K562 (cell line): ENCODE results near the gene ZNF687. TPM values are rescaled to one million over a fixed set of nuclear protein-coding genes. Genes with fewer than 3 reads are reported as not detected.

Experiments used
- ATAC-seq: fragments of 200-7000 bp; cut with Tn5 transposase; 3 replicates; pipeline ENCODE4 v1.9.1; 2020; ENCODE audit warnings: moderate library complexity
- BruUV-seq: library from RNA; stranded (reverse); fragments of 400-500 nt; replicated peaks from 2 replicates; lab custom pipeline; 2021; lab: Mats Ljungman, UMichigan
- CTCF ChIA-PET: fragments of 300-600 bp; formaldehyde crosslinking; extraction: SDS; loops from one replicate; lab custom pipeline; 2021; ENCODE audit warnings: low intra/inter-chr PET ratio; lab: Yijun Ruan, JAX
- POLR2A ChIA-PET: fragments of 300-600, 350-650 bp; sonication (Branson Sonifier 250); formaldehyde crosslinking; extraction: SDS; loops from one replicate; lab custom pipeline; 2021; ENCODE audit warnings: antibody characterized with exemption, inconsistent platforms; lab: Yijun Ruan, JAX
- DNase-seq, 4 experiments: peaks; one replicate each; pipeline versions ENCODE4 v3.0.0 to v3.0.0-alpha.2; 2011 to 2018; ENCODE audit warnings: low spot score in 3 of 4, mixed read lengths in 3 of 4; ENCODE audit errors: extremely low read depth in 1 of 4
- FAIRE-seq: peaks from 2 replicates; lab custom pipeline; 2011; peaks lifted over from hg19 to GRCh38; lab: Jason Lieb, UNC
- H2AFZ ChIP-seq: 2 replicates; pipeline ENCODE4 v1.6.0; 2011; ENCODE audit warnings: low read depth, low read length, control low read depth, inconsistent platforms
- H3K27ac ChIP-seq: fragments of 200-600 bp; 3 replicates; pipeline ENCODE4 v1.8.0; 2011; ENCODE audit warnings: low read depth, mild to moderate bottlenecking, control low read depth, inconsistent platforms, low read length, moderate library complexity, mixed read lengths; ENCODE audit errors: extremely low read depth
- H3K27me3 ChIP-seq, 2 experiments: fragments of 300-600 bp in 1 of 2; 2 replicates in 1 of 2; 3 replicates in 1 of 2; pipeline versions ENCODE4 v1.6.0 to v1.8.0; 2011; ENCODE audit warnings: inconsistent platforms in 2 of 2, low read length in 2 of 2, mild to moderate bottlenecking in 1 of 2, mixed read lengths in 1 of 2, moderate library complexity in 1 of 2; ENCODE audit not compliant: control insufficient read depth in 2 of 2, insufficient read depth in 2 of 2
- H3K36me3 ChIP-seq: fragments of 300-600 bp; 3 replicates; pipeline ENCODE4 v1.8.0; 2011; ENCODE audit warnings: mild to moderate bottlenecking, low read length, inconsistent platforms; ENCODE audit not compliant: control insufficient read depth, insufficient read depth
- H3K4me1 ChIP-seq, 2 experiments: fragments of 200-600 bp in 1 of 2; replicated peaks in 1 of 2; 2 replicates in 1 of 2; 3 replicates in 1 of 2; pipeline versions ENCODE4 v1.5.1 to v1.8.0; 2011; ENCODE audit warnings: inconsistent platforms in 2 of 2, low read length in 2 of 2, mild to moderate bottlenecking in 1 of 2, mixed read lengths in 1 of 2, moderate library complexity in 1 of 2; ENCODE audit not compliant: control insufficient read depth in 2 of 2, insufficient read depth in 2 of 2
- H3K4me2 ChIP-seq: 2 replicates; pipeline ENCODE4 v1.6.1; 2011; ENCODE audit warnings: low read length, control low read depth, inconsistent platforms, mixed read lengths; ENCODE audit not compliant: insufficient read depth
- H3K4me3 ChIP-seq: fragments of 200-600 bp; sonication (generic), shearing (Covaris generic); 2 replicates; pipeline ENCODE4 v1.5.1; 2016; ENCODE audit warnings: control low read depth, inconsistent platforms
- H3K79me2 ChIP-seq: fragments of 200-600 bp; 3 replicates; pipeline ENCODE4 v1.8.0; 2011; ENCODE audit warnings: low read length, inconsistent platforms; ENCODE audit not compliant: control insufficient read depth, insufficient read depth
- H3K9ac ChIP-seq, 2 experiments: 2 replicates each; pipeline versions ENCODE4 v1.6.0 to v1.6.1; 2011; ENCODE audit warnings: low read depth in 2 of 2, low read length in 2 of 2, control low read depth in 1 of 2, inconsistent platforms in 1 of 2, mild to moderate bottlenecking in 1 of 2, mixed read lengths in 1 of 2; ENCODE audit not compliant: insufficient read depth in 1 of 2
- H3K9me1 ChIP-seq: one replicate; pipeline ENCODE4 v1.6.0; 2011; ENCODE audit warnings: inconsistent platforms, mild to moderate bottlenecking, low read length, moderate library complexity; ENCODE audit not compliant: control insufficient read depth, insufficient read depth
- H3K9me3 ChIP-seq: replicated peaks from 2 replicates; pipeline ENCODE4 v1.5.1; 2011; ENCODE audit warnings: low read depth, low read length, inconsistent platforms; ENCODE audit not compliant: control insufficient read depth, insufficient read depth
- H4K20me1 ChIP-seq: replicated peaks from 2 replicates; pipeline ENCODE4 v1.6.1; 2011; ENCODE audit warnings: low read length, inconsistent platforms, mixed read lengths; ENCODE audit not compliant: control insufficient read depth, insufficient read depth
- COPS2 ChIP-seq: fragments of 450-650 bp; conservative IDR thresholded peaks from 2 replicates; pipeline ENCODE4 v1.6.1; 2016; ENCODE audit warnings: mild to moderate bottlenecking, moderate library complexity
- FOSL1 ChIP-seq: fragments of 200-800 bp; sonication (Bioruptor generic); conservative IDR thresholded peaks from 2 replicates; pipeline ENCODE4 v1.6.1; 2016; ENCODE audit warnings: missing genetic modification characterization, missing compliant biosample characterization
- SRSF3 ChIP-seq: fragments of 200-400 bp; formaldehyde crosslinking; IDR thresholded peaks from 2 replicates; pipeline ENCODE4 v1.6.1; 2016; ENCODE audit warnings: mild to moderate bottlenecking, low read length, moderate library complexity; ENCODE audit not compliant: insufficient read depth
- ZFPM2 ChIP-seq: fragments of 250-450 bp; sonication (Bioruptor Pico); IDR thresholded peaks from 2 replicates; pipeline ENCODE4 v1.5.1; 2022; ENCODE audit warnings: mild to moderate bottlenecking
- ZNF263 ChIP-seq: sonication (generic); formaldehyde crosslinking; IDR thresholded peaks from 2 replicates; pipeline ENCODE4 v1.8.0; 2022; ENCODE audit warnings: mild to moderate bottlenecking, missing genetic modification reagents, borderline replicate concordance
- WGBS: fragments of 100-300 bp; shearing (Covaris generic); methylation state at CpG from one replicate; pipeline ENCODE4 v1.1.6; 2016; ENCODE audit warnings: low coverage, mixed read lengths; ENCODE audit not compliant: insufficient coverage; ENCODE audit errors: missing lambda C conversion rate; 5-methylcytosine and 5-hydroxymethylcytosine counted together
- in situ Hi-C: fragments of 300-500 bp; cut with MboI; formaldehyde crosslinking; loops from 4 replicates; pipeline ENCODE4 v1.15.0; 2018; ENCODE audit warnings: inconsistent platforms, mixed read lengths
- intact Hi-C: fragments of 100-400 bp; cut with micrococcal nuclease; formaldehyde crosslinking; loops from 2 replicates; pipeline ENCODE4 v1.14.2; 2022
- polyA plus RNA-seq, 8 experiments: library from polyadenylated mRNA; depleted of rRNA in 4 of 8; stranded (reverse) in 5 of 8; unstranded in 3 of 8; fragments of >200 nt; fragmentation: Nextera tagmentation in 2 of 8; fragmentation: Illumina TruSeq in 1 of 8; extraction: Ambion mirVana in 2 of 8; extraction: Trizol in 1 of 8; gene quantifications; 2 replicates each; pipeline versions ENCODE4 v1.2.1 to v1.2.3, GENCODE V29; 2011 to 2014; ENCODE audit warnings: inconsistent platforms in 1 of 8, missing spikeins in 1 of 8
- total RNA-seq, 7 experiments: library from RNA; depleted of rRNA in 6 of 7; stranded (reverse); fragments of >200 nt in 6 of 7; fragmentation: Illumina TruSeq in 2 of 7; extraction: Trizol in 2 of 7; gene quantifications; 2 replicates each; pipeline versions ENCODE4 v1.2.1 to v1.2.3, GENCODE V29; 2011 to 2021; ENCODE audit warnings: low replicate concordance in 1 of 7
- TF ChIP-seq, protein P1 (sequence below), 2 experiments: fragments of 450-650 bp in 1 of 2; sonication (generic) in 1 of 2; formaldehyde crosslinking in 1 of 2; IDR thresholded peaks in 1 of 2; conservative IDR thresholded peaks in 1 of 2; 2 replicates each; pipeline versions ENCODE4 v1.6.1 to v1.8.1; 2016 to 2023; ENCODE audit warnings: mild to moderate bottlenecking in 2 of 2, moderate library complexity in 2 of 2, inconsistent platforms in 1 of 2, missing genetic modification reagents in 1 of 2

Gene ZNF687
- total and polyA plus RNA-seq, 9 of the 15 experiments (the other 6 are each of a cell fraction or from before 2014, with no cell fraction given), result 0.13 to 26.4 (median 10.6) TPM

DNA sequence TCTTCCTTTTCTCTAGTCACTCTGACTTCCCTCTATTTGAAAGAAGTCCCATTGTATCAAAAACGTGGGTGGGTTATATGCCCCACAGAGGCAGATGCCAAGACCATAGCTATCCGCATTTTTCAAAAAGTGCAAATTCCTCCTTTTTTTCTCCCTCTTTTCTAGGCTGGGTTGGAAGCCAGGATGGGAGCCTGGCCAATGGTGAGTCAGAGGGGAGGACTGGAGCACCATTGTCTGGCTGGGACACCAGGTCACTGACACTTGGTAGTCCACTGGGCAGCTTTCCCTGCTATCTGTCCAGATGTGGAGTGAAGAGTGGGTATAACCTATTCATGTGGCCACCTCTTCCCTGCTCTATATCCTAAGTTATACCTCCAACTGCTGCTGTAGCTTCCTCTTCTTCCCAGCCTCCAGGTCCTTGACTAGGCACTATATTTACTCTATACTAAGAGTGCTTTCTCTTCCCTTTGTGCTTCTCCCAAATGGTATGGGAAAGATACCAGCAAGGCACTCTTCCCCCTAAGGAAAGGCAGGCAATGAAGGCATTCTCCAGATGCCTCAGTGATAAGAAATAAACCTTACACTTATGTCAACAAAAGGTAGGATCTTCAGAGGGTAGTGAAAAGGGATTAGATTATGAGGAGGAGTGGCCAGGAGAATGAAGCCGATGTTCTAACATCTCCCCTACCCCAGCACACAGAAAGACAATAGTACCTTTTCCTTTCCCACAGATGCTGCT, 32.2 kb downstream of the ZNF687 start:
- POLR2A ChIA-PET, result interaction anchor here (0.5 to 13.7 kb wide), 8 partner anchors 8 to 434 kb away, joined by 3 to 156 read pairs (median 3); partner anchors contain the start of gene PI4KB
- Histone ChIP-seq H3K4me2 (no peak overlapping the region), H3K36me3 (peaks cover 84% of the 10 kb centered on the region), H4K20me1 (peaks cover 7% of the 10 kb centered on the region; the same call in 1 of the 2 replicates)
- TF ChIP-seq SRSF3 (no peak), ZFPM2 (CRISPR knock-in tag) (no peak), ZNF263 (CRISPR knock-in tag) (peak; percentile 5; the same call in 1 of the 2 replicates), FOSL1 (peak; percentile 36; the same call in 1 of the 2 replicates), COPS2 (no peak)
- TF ChIP-seq, protein P1, sequence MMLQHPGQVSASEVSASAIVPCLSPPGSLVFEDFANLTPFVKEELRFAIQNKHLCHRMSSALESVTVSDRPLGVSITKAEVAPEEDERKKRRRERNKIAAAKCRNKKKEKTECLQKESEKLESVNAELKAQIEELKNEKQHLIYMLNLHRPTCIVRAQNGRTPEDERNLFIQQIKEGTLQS (IDR thresholded peaks at IDR 0.05), result peak; percentile 20; the same call in 1 of the 2 replicates
- TF ChIP-seq, protein P1 (CRISPR knock-in tag; conservative IDR thresholded peaks at IDR 0.05), result no peak
- TF ChIP-seq, all 486 proteins: peak for 3
- Histone ChIP-seq H3K4me3 (no peak overlapping the region), H3K9me3 (no peaks in the 10 kb centered on the region), H3K27ac (peak overlapping the region; percentile 6; the same call in 1 of the 3 replicates), H3K27me3 (no peaks in the 10 kb centered on the region), H3K9me1 (peaks cover 3% of the 10 kb centered on the region), H3K79me2 (peaks cover 27% of the 10 kb centered on the region), H3K9ac (no peak overlapping the region), H2AFZ (no peak overlapping the region), H3K4me1 (peaks cover 12 to 45% of the 10 kb centered on the region in 2 experiments; a peak in 4 of 5 replicates)
- 57% methylated on average over 3 of the region's 3 CpGs for WGBS
- CTCF ChIA-PET, result no interaction called here
- intact Hi-C loops (no loop called here), in situ Hi-C loops (no loop called here)
- DNase-seq (no peak), ATAC-seq (no peak), FAIRE-seq (no peak)
- BruUV-seq, result no TSS peak
